ENCODE data around the gene BRICD5. TPM values are rescaled to one million over a fixed set of nuclear protein-coding genes. Genes with fewer than 3 reads are reported as not detected.
A peak's percentile ranks its signal among the peaks of the same experiment; 100 is the strongest.

BRICD5 gene
- total RNA-seq, 1 donor from 2014 or later: 7.8 TPM

DNA sequence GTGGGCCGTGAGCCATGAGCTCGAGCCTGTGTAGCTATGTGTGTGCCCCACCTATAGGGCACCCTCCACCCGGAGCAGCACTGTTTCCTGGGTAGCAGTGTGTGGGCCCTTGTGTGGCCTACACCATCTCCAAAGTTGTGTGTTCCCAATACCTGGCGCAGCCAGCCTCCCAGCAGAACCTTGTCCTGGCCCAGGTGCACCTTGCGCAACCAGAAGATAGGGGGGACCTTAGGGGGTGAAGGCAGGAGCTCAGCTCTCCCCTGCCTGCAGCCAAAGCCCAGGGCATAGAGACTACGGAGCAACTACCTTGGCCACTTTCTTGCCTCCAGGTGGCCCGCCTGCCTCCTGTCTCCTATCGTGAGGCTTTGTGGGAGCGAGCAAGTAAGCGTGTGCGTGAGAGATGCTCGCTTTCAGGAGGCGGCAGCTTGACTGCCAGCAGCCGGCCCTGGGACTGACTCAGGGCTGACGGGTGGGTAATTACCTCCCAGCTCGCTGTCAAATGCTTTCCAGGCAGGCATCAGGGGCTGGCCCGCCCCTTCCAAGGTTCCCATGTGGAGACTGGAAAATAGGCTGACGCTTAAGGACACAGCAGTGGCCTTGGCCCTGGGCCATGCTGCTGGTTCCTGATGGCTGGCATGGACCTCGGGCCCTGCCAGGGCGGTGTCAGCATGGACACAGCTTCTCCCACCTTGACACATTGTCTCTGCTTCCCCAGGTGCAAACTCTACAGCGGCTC lies 36.1 kb downstream of the BRICD5 start:
- DNase-seq: no peak
- H3K27ac ChIP-seq: no peak overlapping the region
- no peaks in the 10 kb centered on the region for H3K27me3 ChIP-seq (ENCODE audit: low read depth)
- no peak for ATAC-seq
- no peak for TF ChIP-seq CTCF (IDR thresholded peaks at IDR 0.05)
- no peak overlapping the region for H3K4me3 ChIP-seq
- no peaks in the 10 kb centered on the region for H3K9me3 ChIP-seq
- H3K36me3 ChIP-seq: peaks cover 80% of the 10 kb centered on the region
- peaks cover 4% of the 10 kb centered on the region for H3K4me1 ChIP-seq
- intact Hi-C loops (cut with DNase I): no loop called here

- H3K27ac ChIP-seq: no peak overlapping the region
- no peaks in the 10 kb centered on the region for H3K9me3 ChIP-seq
- TF ChIP-seq CTCF (IDR thresholded peaks at IDR 0.05): no peak
- H3K36me3 ChIP-seq: peaks cover 86% of the 10 kb centered on the region
- intact Hi-C loops (cut with DNase I): no loop called here
- DNase-seq: no peak
- ATAC-seq: no peak
- H3K4me3 ChIP-seq: no peak overlapping the region
- H3K4me1 ChIP-seq: peaks cover 5% of the 10 kb centered on the region
- no peaks in the 10 kb centered on the region for H3K27me3 ChIP-seq (ENCODE audit: low read depth)
These were observed 36.7 kb downstream of the BRICD5 start for GRCh38 chr16:2173916-2174315.

GRCh38 chr16:2173366-2173765 lies 37.3 kb downstream of the BRICD5 start:
- no peak for ATAC-seq
- Histone ChIP-seq H3K36me3 (peaks cover 90% of the 10 kb centered on the region), H3K9me3 (no peaks in the 10 kb centered on the region), H3K4me3 (no peak overlapping the region), H3K4me1 (peaks cover 5% of the 10 kb centered on the region), H3K27me3 (ENCODE audit: low read depth) (no peaks in the 10 kb centered on the region), H3K27ac (no peak overlapping the region)
- DNase-seq: no peak
- intact Hi-C loops (cut with DNase I): no loop called here
- TF ChIP-seq CTCF (IDR thresholded peaks at IDR 0.05): no peak

DNA sequence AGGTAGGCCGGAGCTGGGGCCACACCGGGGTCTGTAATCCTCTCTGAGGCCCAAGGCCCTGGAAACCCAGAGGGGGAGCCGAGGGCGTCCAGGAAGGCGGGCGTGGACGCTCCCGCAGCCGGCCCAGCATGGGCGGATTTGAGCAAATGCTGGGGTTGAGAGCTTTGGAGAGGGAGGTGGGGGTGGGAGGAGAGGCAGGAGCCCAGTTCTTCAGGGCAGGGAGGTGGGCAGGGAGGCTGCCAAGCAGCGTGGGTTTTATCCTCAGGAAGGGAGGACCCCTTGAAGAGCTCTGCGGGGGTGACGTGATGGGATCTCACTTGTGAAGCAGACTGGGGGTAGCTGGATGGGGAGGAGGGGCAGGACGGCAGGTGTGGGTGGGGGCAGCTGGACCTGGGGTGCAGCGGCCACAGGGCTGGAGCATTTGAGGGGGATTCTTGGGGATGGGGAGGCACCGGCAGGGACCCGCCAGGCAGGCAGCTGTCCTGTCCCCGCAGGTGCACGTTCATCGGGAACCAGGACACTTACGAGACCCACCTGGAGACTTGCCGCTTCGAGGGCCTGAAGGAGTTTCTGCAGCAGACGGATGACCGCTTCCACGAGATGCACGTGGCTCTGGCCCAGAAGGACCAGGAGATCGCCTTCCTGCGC lies 37.9 kb downstream of the BRICD5 start:
- Histone ChIP-seq H3K4me3 (no peak overlapping the region), H3K9me3 (no peaks in the 10 kb centered on the region), H3K36me3 (peaks cover 90% of the 10 kb centered on the region), H3K27ac (no peak overlapping the region), H3K4me1 (peaks cover 5% of the 10 kb centered on the region), H3K27me3 (ENCODE audit: low read depth) (no peaks in the 10 kb centered on the region)
- intact Hi-C loops (cut with DNase I): no loop called here
- ATAC-seq: no peak
- TF ChIP-seq CTCF (IDR thresholded peaks at IDR 0.05): no peak
- DNase-seq: no peak

- intact Hi-C loops (cut with DNase I): no loop called here
- TF ChIP-seq CTCF (IDR thresholded peaks at IDR 0.05): no peak
- peak overlapping the region; percentile 55 for H3K4me3 ChIP-seq
These were observed 39.0 kb downstream of the BRICD5 start for GRCh38 chr16:2171601-2172178.

More at GRCh38 chr16:2171601-2172178, 39.0 kb downstream of the BRICD5 start:
- DNase-seq (no peak), ATAC-seq (no peak)
- Histone ChIP-seq H3K36me3 (peaks cover 90% of the 10 kb centered on the region), H3K27me3 (ENCODE audit: low read depth) (no peaks in the 10 kb centered on the region), H3K9me3 (no peaks in the 10 kb centered on the region), H3K27ac (peak overlapping the region; percentile 81), H3K4me1 (peaks cover 5% of the 10 kb centered on the region)
